ENCODE results near the gene PCSK6. TPM values are rescaled to one million over a fixed set of nuclear protein-coding genes. Genes with fewer than 3 reads are reported as not detected.

The PCSK6 gene
- total and polyA plus RNA-seq, 2 of the 8 experiments (the other 6 are each of a cell fraction or from before 2014, with no cell fraction given) = 1.9 to 4.0 TPM

- peaks cover 1% of the 10 kb centered on the region; the same call in 1 of the 2 replicates for H3K23me2 ChIP-seq (ENCODE audit: low read depth, low read length)
- H2AFZ ChIP-seq (ENCODE audit: low read length) = no peak overlapping the region
- H4K20me1 ChIP-seq (replicated peaks in 1 of 2; ENCODE audit: control insufficient read depth in 1 of 2, insufficient read depth in 2 of 2, low read length in 2 of 2) = peaks cover 9 to 10% of the 10 kb centered on the region in 2 experiments
- no peak overlapping the region for H2BK12ac ChIP-seq (ENCODE audit: low read depth, low read length)
- no peak overlapping the region for H3K4ac ChIP-seq (replicated peaks; ENCODE audit: insufficient read length, low read depth, low read length)
- H2BK5ac ChIP-seq (ENCODE audit: low read depth, low read length) = no peak overlapping the region
- no peak overlapping the region for H2BK20ac ChIP-seq (ENCODE audit: low read length)
- ChIA-PET CTCF (ENCODE audit: partially characterized antibody) (interaction anchor here (0.6 to 2.7 kb wide), 40 partner anchors 9 to 370 kb away, joined by 3 to 21 read pairs (median 4); partner anchors contain the start of gene TM2D3), POLR2A (ENCODE audit: partially characterized antibody) (interaction anchor here (0.7 kb wide), 1 partner anchor 14 kb away, joined by 3 read pairs; no protein-coding TSS in a partner anchor)
- DNase-seq (ENCODE audit: low read depth in 1 of 2, low spot score in 2 of 2) (no peak), FAIRE-seq (peak; percentile 70)
- no peak overlapping the region for H2AK5ac ChIP-seq (ENCODE audit: low read depth, low read length)
- H3K4me3 ChIP-seq (ENCODE audit: extremely low read depth in 1 of 4, insufficient read depth in 2 of 4, low read depth in 3 of 4, low read length in 4 of 4) = no peak overlapping the region
- H4K91ac ChIP-seq (replicated peaks; ENCODE audit: insufficient read length, low read length) = no peak overlapping the region
- no peak for TF ChIP-seq NRF1 (IDR thresholded peaks at IDR 0.05; ENCODE audit: low read depth, low read length)
- no peak for TF ChIP-seq SIRT6 (IDR thresholded peaks at IDR 0.05; ENCODE audit: low read length)
- peak; percentile 61 to 62 for TF ChIP-seq RAD21 (IDR thresholded peaks at IDR 0.05 in 1 of 2, conservative IDR thresholded peaks at IDR 0.05 in 1 of 2; ENCODE audit: low read depth in 2 of 2, low read length in 2 of 2)
- peak in 2 of 3 experiments; percentile 51 to 55; a peak in 2 of 4 replicates for TF ChIP-seq CTCF (IDR thresholded peaks at IDR 0.05; ENCODE audit: control extremely low read depth in 1 of 3, insufficient read depth in 1 of 3, low read depth in 1 of 3, low read length in 3 of 3)
- H4K8ac ChIP-seq (ENCODE audit: extremely low read depth, insufficient read depth, low read length) = no peak overlapping the region
- 90% methylated on average over 8 of the region's 8 CpGs; no CpG with 5 or more reads in 1 of the 2 experiments for WGBS, 2 experiments (ENCODE audit: extremely low coverage in 1 of 2, insufficient coverage in 1 of 2, insufficient read length in 1 of 2, insufficient replicate concordance in 2 of 2, low coverage in 1 of 2, low lambda C conversion rate in 2 of 2, missing lambda C conversion rate in 1 of 2)
- H3K27me3 ChIP-seq (replicated peaks in 1 of 4; ENCODE audit: control insufficient read depth in 3 of 4, extremely low read depth in 1 of 4, insufficient read depth in 3 of 4, low read length in 3 of 4) = no peaks in the 10 kb centered on the region
- no peak overlapping the region for H3K18ac ChIP-seq (ENCODE audit: extremely low read depth, low read length)
- H3K4me1 ChIP-seq (replicated peaks in 1 of 4; ENCODE audit: control insufficient read depth in 3 of 4, insufficient read depth in 4 of 4, low read length in 3 of 4) = peaks cover 3 to 5% (median 4%) of the 10 kb centered on the region in 4 experiments; a peak in 4 of 7 replicates
- no peak overlapping the region for H3K9ac ChIP-seq (replicated peaks in 1 of 4; ENCODE audit: extremely low read depth in 1 of 4, low read depth in 3 of 4, low read length in 3 of 4)
- no peak overlapping the region for H2BK15ac ChIP-seq (ENCODE audit: low read length)
- no peak overlapping the region for H3K4me2 ChIP-seq (ENCODE audit: insufficient read depth in 1 of 2, low read depth in 2 of 2, low read length in 2 of 2)
- H3K56ac ChIP-seq (replicated peaks; ENCODE audit: insufficient read length, low read depth, low read length) = no peak overlapping the region
- H3K27ac ChIP-seq (ENCODE audit: low read depth, low read length) = no peak overlapping the region
- no peak overlapping the region for H2BK120ac ChIP-seq (replicated peaks; ENCODE audit: low read depth, low read length)
- peaks cover 28 to 61% of the 10 kb centered on the region in 2 experiments for H3K79me2 ChIP-seq (ENCODE audit: control insufficient read depth in 1 of 2, insufficient read depth in 2 of 2, low read length in 2 of 2)
- H3K14ac ChIP-seq (ENCODE audit: insufficient read length) = no peak overlapping the region
- no peak overlapping the region for H4K5ac ChIP-seq (ENCODE audit: insufficient read length, low read depth, low read length)
- no peaks in the 10 kb centered on the region for H3K9me3 ChIP-seq (ENCODE audit: insufficient read depth in 2 of 2, low read depth in 1 of 2, low read length in 1 of 2)
- no peak overlapping the region for H3K23ac ChIP-seq (ENCODE audit: insufficient read length)
- H3K36me3 ChIP-seq (ENCODE audit: control insufficient read depth in 2 of 4, insufficient read depth in 4 of 4, low read length in 3 of 4) = peaks cover 24 to 50% (median 35%) of the 10 kb centered on the region in 4 experiments
- H3K79me1 ChIP-seq (ENCODE audit: low read depth, low read length) = peaks cover 4% of the 10 kb centered on the region
These were observed 200.5 kb downstream of the PCSK6 start for GRCh38 chr15:101288905-101289513.

All from H1 (cell line).